GM23338 (cell line): ENCODE measurements around the gene SIRT6.

Source experiments
- CREB1 ChIP-seq: fragments of 250-450 bp; sonication (Bioruptor Pico); IDR thresholded peaks from 2 replicates; pipeline ENCODE4 v1.5.0; 2020; ENCODE audit warnings: low read depth, mild to moderate bottlenecking, moderate library complexity
- EZH2 ChIP-seq: fragments of 200-600 bp; sonication (generic); IDR thresholded peaks from one replicate; pipeline ENCODE4 v1.8.0; 2017; ENCODE audit warnings: antibody characterized with exemption, mild to moderate bottlenecking, low read depth; ENCODE audit not compliant: unreplicated experiment
- EZH2phosphoT487 ChIP-seq: fragments of 200-600 bp; sonication (generic); IDR thresholded peaks from one replicate; pipeline ENCODE4 v1.8.1; 2018; ENCODE audit warnings: antibody characterized with exemption; ENCODE audit not compliant: unreplicated experiment
- NANOG ChIP-seq: IDR thresholded peaks from 2 replicates; pipeline ENCODE4 v1.6.1; 2016; ENCODE audit warnings: antibody characterized with exemption, borderline replicate concordance
- POLR2AphosphoS5 ChIP-seq: IDR thresholded peaks from 2 replicates; pipeline ENCODE4 v1.6.1; 2016; ENCODE audit warnings: antibody characterized with exemption, low read depth
- REST ChIP-seq: IDR thresholded peaks from one replicate; pipeline ENCODE4 v1.6.1; 2018; ENCODE audit warnings: antibody characterized with exemption; ENCODE audit not compliant: unreplicated experiment
- ZNF114 ChIP-seq: fragments of 250-450 bp; sonication (Bioruptor Pico); IDR thresholded peaks from 2 replicates; pipeline ENCODE4 v1.5.0; 2020; ENCODE audit warnings: mild to moderate bottlenecking, moderate library complexity
- TF ChIP-seq, protein P1 (sequence below), 2 experiments: fragments of 200-600 bp in 1 of 2; sonication (generic) in 1 of 2; conservative IDR thresholded peaks; 2 replicates each; pipeline versions ENCODE4 v1.5.1 to v1.6.1; 2016 to 2017; ENCODE audit warnings: antibody characterized with exemption in 2 of 2, low read depth in 2 of 2, mild to moderate bottlenecking in 2 of 2, moderate library complexity in 1 of 2

GRCh38 chr19:4229179-4229931 lies 47.0 kb upstream of the SIRT6 start, which contains the start of gene EBI3:
- TF ChIP-seq, protein P1, sequence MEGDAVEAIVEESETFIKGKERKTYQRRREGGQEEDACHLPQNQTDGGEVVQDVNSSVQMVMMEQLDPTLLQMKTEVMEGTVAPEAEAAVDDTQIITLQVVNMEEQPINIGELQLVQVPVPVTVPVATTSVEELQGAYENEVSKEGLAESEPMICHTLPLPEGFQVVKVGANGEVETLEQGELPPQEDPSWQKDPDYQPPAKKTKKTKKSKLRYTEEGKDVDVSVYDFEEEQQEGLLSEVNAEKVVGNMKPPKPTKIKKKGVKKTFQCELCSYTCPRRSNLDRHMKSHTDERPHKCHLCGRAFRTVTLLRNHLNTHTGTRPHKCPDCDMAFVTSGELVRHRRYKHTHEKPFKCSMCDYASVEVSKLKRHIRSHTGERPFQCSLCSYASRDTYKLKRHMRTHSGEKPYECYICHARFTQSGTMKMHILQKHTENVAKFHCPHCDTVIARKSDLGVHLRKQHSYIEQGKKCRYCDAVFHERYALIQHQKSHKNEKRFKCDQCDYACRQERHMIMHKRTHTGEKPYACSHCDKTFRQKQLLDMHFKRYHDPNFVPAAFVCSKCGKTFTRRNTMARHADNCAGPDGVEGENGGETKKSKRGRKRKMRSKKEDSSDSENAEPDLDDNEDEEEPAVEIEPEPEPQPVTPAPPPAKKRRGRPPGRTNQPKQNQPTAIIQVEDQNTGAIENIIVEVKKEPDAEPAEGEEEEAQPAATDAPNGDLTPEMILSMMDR (conservative IDR thresholded peaks at IDR 0.05; ENCODE audit: low read depth in 2 of 2), result no peak
- TF ChIP-seq EZH2 (no peak), ZNF114 (CRISPR knock-in tag) (no peak), POLR2AphosphoS5 (no peak), EZH2phosphoT487 (no peak), CREB1 (CRISPR knock-in tag) (no peak), REST (no peak), NANOG (no peak)
